ENCODE data around the gene NLRP6. TPM values are rescaled to one million over a fixed set of nuclear protein-coding genes. Genes with fewer than 3 reads are reported as not detected.
"Not testable (repeated sequence)": the region's sequence is repeated elsewhere in the genome, so short reads cannot be mapped to it uniquely, and the experiment has no call there.

Gene NLRP6
- total RNA-seq, 1 donor from 2014 or later: not detected

GRCh38 chr11:316031-316701 is 38.0 kb downstream of the NLRP6 start:
- Mint-ChIP-seq H3K27me3 (ENCODE audit: low read depth) (peaks cover 19% of the 10 kb centered on the region), H3K4me3 (peak overlapping the region; percentile 64), H3K27ac (no peak overlapping the region), H3K9me3 (no peaks in the 10 kb centered on the region), H3K4me1 (peaks cover 60% of the 10 kb centered on the region), H3K36me3 (no peaks in the 10 kb centered on the region)
- no peak for DNase-seq (ENCODE audit: low spot score in 2 of 2, unreplicated experiment in 2 of 2)
- no peak for TF ChIP-seq CTCF (IDR thresholded peaks at IDR 0.05; ENCODE audit: unreplicated experiment)

DNA sequence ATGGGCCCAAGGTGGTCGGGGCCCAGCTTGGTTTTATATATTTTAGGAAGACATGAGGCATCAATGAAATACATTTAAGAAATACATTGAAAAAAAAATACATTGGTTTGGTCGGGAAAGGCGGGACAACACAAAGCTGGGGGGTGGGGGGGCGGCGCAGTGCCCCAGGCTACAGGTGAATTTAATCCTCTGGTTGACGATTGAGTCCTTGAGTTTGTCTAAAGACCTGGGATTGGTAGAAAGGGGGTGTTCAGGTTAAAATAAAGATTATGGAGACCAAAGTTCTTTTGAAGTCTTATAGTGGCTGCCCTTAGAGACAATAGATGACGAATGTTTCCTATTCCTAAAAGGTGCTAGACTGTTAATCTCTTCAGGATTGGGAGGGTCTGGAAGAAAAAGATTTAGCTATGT is 38.7 kb downstream of the NLRP6 start:
- peaks cover 19% of the 10 kb centered on the region for H3K27me3 Mint-ChIP-seq (ENCODE audit: low read depth)
- no peak for TF ChIP-seq CTCF (IDR thresholded peaks at IDR 0.05; ENCODE audit: unreplicated experiment)
- peak overlapping the region; percentile 53 for H3K27ac Mint-ChIP-seq
- DNase-seq (ENCODE audit: low spot score in 2 of 2, unreplicated experiment in 2 of 2): no peak
- H3K36me3 Mint-ChIP-seq: no peaks in the 10 kb centered on the region
- H3K9me3 Mint-ChIP-seq: no peaks in the 10 kb centered on the region
- peak overlapping the region; percentile 64 for H3K4me3 Mint-ChIP-seq
- peaks cover 57% of the 10 kb centered on the region for H3K4me1 Mint-ChIP-seq

- not testable (repeated sequence) for H3K36me3 Mint-ChIP-seq; DNase-seq (ENCODE audit: low spot score in 2 of 2, unreplicated experiment in 2 of 2); H3K9me3 Mint-ChIP-seq; H3K27ac Mint-ChIP-seq
- Mint-ChIP-seq H3K27me3 (ENCODE audit: low read depth) (peaks cover 19% of the 10 kb centered on the region), H3K4me1 (peaks cover 49% of the 10 kb centered on the region), H3K4me3 (peak overlapping the region; percentile 64)
Observed at GRCh38 chr11:317668-318404, 39.6 kb downstream of the NLRP6 start.

- DNase-seq (ENCODE audit: low spot score in 2 of 2, unreplicated experiment in 2 of 2); H3K36me3 Mint-ChIP-seq; H3K27ac Mint-ChIP-seq; H3K4me3 Mint-ChIP-seq; H3K9me3 Mint-ChIP-seq: not testable (repeated sequence)
- Mint-ChIP-seq H3K27me3 (ENCODE audit: low read depth) (peaks cover 19% of the 10 kb centered on the region), H3K4me1 (peaks cover 41% of the 10 kb centered on the region)
Observed at GRCh38 chr11:318405-319120, 40.4 kb downstream of the NLRP6 start.

DNA sequence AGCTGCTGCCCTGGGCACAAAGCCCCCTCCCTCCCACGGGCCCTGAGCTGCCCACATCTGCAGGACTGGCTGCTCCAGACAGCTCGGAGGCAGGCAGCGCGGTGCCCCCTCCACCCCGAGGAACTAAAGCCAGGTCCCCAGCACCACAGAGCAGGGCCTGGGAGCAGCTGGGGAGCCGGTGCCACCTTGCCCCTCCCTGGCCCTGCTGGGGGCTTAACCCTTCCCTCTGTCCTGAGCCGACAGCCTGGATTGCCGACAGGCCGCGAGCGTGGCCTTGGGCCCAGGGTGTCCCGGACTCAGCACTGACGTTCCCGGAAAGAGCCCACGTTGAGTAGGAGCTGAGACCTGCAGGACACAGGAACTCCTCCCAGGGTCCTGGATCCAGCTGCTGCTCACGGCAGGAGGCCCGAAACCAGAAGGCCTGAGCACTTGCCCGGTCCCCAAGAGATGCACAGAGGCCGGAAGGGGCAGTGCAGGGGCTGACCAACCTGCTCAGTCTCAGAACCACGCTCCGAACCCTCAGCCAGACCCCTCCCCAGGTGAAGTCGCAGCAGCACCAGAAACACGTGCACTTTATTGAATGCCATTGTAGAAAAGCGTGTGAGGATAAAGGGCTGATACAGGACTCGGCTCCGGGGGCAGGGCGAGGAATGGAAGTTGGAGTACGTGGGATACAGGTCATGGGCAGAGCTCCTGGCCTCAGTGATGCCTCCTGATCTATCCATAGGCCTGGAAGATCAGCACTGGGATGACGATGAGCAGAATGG is 41.1 kb downstream of the NLRP6 start:
- Mint-ChIP-seq H3K4me3 (peak overlapping the region; percentile 90), H3K27ac (peak overlapping the region; percentile 99), H3K27me3 (ENCODE audit: low read depth) (peaks cover 19% of the 10 kb centered on the region), H3K4me1 (peaks cover 39% of the 10 kb centered on the region)
- H3K9me3 Mint-ChIP-seq; DNase-seq (ENCODE audit: low spot score in 2 of 2, unreplicated experiment in 2 of 2); H3K36me3 Mint-ChIP-seq: not testable (repeated sequence)

DNA sequence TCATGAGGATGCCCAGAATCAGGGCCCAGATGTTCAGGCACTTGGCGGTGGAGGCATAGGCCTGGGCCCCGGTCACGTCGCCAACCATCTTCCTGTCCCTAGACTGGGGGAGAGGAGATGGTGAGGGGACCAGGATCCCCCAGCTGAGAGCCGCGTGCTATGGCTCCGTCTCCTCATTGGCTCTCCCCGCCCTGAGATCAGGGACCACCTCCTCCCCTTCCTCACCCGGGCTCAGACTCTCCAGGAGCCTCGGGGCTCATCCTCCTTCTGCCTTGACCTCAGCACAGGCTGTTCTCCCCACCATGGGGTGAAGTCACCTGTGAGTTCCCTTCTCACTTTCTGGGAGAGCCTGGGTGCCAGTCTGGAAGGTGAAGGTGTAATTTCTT is 41.7 kb downstream of the NLRP6 start:
- Mint-ChIP-seq H3K4me1 (peaks cover 39% of the 10 kb centered on the region), H3K27ac (peak overlapping the region; percentile 99), H3K4me3 (peak overlapping the region; percentile 90), H3K27me3 (ENCODE audit: low read depth) (peaks cover 19% of the 10 kb centered on the region)
- DNase-seq (ENCODE audit: low spot score in 2 of 2, unreplicated experiment in 2 of 2); H3K36me3 Mint-ChIP-seq; H3K9me3 Mint-ChIP-seq: not testable (repeated sequence)

DNA sequence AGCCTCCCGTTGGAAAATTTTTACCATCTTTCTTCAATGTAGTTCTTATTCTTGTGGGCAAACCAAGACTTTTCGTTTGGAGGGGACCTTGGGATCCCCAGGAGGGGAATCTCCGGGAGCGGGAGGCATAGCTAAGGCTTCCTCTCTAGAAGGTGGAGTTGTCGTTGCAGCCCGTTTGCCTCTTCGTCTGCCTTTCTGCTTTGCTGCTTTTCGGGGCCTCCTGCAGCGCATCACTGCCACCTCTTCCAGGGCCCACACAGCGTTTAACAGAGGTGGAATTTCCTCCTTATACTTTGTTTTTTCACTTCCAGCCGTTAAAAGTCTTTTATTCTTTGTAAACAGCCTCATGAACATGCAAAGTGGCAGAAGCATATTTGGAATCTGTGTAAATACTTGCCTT is 45.9 kb downstream of the NLRP6 start:
- Mint-ChIP-seq H3K27me3 (ENCODE audit: low read depth) (no peaks in the 10 kb centered on the region), H3K9me3 (no peaks in the 10 kb centered on the region), H3K36me3 (no peaks in the 10 kb centered on the region), H3K4me1 (peaks cover 36% of the 10 kb centered on the region), H3K27ac (peak overlapping the region; percentile 95), H3K4me3 (peak overlapping the region; percentile 32)
- no peak for DNase-seq (ENCODE audit: low spot score in 2 of 2, unreplicated experiment in 2 of 2)
- TF ChIP-seq CTCF (IDR thresholded peaks at IDR 0.05; ENCODE audit: unreplicated experiment): no peak

DNA sequence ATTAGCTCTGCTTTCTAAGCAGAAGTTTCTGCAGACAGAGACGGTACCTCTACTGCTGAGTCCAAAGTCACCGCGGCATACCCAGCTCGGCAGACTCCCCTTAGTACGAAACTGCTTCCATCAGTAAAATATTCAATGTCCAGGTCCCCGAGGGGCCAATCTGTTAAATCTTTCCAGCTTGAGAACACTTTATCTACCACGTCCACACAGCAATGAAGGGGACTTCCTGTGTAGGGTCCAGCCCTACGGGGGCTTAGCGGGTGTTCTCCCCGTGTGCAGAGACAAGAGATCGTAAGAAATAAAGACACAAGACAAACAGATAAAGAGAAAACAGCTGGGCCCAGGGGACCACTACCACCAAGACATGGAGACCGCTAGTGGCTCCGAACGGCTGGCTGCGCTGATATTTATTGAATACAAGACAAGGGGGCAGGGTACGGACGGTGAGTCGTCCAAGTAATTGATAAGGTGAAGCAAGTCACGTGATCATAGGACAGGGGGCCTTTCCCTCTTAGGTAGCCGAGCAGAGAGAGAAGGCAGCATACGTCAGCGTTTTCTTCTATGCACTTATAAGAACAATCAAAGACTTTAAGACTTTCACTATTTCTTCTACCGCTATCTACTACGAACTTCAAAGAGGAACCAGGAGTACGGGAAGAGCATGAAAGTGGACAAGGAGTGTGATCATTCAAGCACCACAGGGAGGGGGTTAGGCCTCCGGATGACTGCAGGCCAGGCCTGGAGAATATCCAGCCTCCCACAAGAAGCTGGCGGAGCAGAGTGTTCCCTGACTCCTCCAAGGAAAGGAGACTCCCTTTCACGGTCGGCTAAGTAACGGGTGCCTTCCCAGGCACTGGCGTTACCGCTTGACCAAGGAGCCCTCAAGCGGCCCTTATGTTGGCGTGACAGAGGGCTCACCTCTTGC is 46.6 kb downstream of the NLRP6 start:
- H3K36me3 Mint-ChIP-seq: not testable (repeated sequence)
- peak overlapping the region; percentile 32 for H3K4me3 Mint-ChIP-seq

More for the DNA sequence above, 46.6 kb downstream of the NLRP6 start:
- H3K4me1 Mint-ChIP-seq: peaks cover 38% of the 10 kb centered on the region
- DNase-seq (ENCODE audit: low spot score in 2 of 2, unreplicated experiment in 2 of 2); H3K27me3 Mint-ChIP-seq (ENCODE audit: low read depth); H3K9me3 Mint-ChIP-seq: not testable (repeated sequence)
- peak overlapping the region; percentile 95 for H3K27ac Mint-ChIP-seq
